Stimulated activated CD4-positive, alpha-beta T cell treated with anti-CD3 and anti-CD28 coated beads, TNF-alpha, amount 100 ng/mL, for 1 hour (primary cell): ENCODE results near the gene RBM11.
A peak's percentile ranks its signal among the peaks of the same experiment; 100 is the strongest.
"Not testable (repeated sequence)": the region's sequence is repeated elsewhere in the genome, so short reads cannot be mapped to it uniquely, and the experiment has no call there.

ENCODE experiments used
- DNase-seq, 3 donors: peaks; one replicate each; pipeline ENCODE4 v3.0.0-alpha.2; 2020; ENCODE audit warnings: low read depth in 3 of 3, low spot score in 1 of 3

The RBM11 gene, protein sequence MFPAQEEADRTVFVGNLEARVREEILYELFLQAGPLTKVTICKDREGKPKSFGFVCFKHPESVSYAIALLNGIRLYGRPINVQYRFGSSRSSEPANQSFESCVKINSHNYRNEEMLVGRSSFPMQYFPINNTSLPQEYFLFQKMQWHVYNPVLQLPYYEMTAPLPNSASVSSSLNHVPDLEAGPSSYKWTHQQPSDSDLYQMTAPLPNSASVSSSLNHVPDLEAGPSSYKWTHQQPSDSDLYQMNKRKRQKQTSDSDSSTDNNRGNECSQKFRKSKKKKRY

DNA sequence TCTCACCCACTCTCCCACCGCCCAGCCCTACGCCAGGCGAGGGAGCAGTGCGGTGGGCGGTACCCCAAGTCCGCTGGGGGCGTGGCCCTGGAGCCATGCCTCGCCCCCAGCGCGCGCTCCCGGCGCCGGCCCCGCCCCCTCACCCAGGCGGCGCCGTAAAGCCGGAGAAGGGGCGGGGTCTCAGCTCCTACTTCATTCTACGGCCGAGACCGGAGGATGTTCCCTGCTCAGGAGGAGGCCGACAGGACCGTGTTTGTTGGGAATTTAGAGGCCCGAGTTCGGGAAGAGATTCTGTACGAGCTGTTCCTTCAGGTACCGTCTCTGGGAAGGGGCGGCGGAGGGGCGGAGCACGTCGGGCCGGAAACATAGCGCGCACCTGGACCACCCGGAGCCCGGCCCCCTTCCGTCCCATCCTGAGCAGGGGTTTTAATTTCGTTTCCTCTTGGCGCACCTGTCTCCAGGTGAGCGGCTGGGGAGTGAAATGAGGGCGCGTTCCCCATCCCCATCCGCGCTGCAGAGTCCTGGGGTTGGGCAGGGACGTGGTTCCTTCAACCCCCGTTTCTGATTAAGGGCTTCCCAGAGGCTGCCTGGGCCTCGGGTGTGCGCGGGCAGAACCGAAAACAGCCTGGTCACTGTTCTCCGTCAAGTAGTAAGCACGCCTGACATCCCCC, at the start of gene RBM11:
Gene RBM11 (plus strand): TSS at position 187 of the 671 bp plus-strand sequence. CDS start 30 bp downstream, at position 217.
- DNase-seq: peak; percentile 12 to 73 (median 59)

DNA sequence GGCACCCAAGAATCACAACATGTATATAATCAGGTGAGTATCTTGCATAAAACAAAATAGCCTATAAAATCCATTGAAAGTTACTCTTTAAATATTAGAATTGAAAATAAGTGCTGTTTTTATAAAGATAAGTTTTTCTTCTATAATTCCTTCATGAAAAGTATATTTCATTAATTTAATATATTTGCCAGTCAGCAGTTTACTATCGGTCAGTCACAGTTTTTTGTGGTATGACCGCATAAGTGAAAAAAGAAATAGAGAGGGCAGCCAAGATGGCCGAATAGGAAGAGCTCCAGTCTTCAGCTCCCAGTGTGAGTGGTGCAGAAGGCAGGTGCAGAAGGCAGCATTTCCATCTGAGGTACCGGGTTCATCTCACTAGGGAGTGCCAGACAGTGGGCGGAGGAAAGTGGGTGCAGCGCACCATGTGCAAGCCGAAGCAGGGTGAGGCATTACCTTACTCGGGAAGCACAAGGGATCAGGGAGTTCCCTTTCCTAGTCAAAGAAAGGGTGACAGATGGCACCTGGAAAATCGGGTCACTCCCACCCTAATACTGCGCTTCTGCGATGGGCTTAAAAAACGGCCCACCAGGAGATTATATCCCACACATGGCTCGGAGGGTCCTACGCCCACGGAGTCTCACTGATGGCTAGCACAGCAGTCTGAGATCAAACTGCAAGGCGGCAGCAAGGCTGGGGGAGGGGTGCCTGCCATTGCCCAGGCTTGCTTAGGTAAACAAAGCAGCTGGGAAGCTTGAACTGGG, 49.3 kb upstream of the RBM11 start:
- DNase-seq: not testable (repeated sequence)

DNA sequence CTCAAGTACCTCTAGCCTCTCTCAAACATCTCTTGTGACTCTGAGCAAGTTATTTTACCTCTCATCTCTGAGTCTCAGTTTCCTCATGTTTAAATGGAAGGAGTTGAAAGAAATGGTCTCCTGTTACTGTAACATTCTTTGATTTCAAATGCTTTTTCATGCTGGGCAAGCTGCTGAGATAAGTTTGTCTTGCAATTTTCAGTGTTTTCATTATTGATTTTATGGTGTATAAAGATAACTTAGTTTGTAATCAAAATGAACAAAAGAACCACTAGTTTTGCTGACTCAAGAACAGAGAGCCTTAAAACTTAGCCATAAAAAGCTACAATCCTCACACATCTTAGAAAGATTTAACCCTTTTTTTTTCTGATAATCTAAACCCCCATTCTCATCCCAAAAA, 9.7 kb upstream of the RBM11 start:
- no peak for DNase-seq

DNA sequence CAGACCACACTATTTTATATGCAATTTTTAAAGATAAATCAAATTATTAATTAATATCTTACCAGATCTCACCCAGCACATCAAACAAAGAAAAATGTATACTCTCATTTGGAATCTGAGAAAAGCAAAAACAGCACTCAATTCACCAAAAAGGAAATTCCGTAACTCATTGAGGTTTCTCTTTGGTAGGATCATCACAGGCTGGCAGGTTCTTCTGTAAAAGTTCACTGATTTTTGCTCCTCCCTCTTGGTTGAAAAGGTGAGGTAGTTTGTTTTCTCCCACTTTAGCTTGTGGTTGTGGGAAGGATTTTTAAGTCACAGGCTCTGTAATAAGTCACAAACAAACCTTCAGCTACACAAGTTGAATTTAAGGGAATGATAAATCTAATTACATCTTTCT, 5.2 kb upstream of the RBM11 start, which contains the start of gene LIPI:
Gene LIPI (minus strand): TSS at position 218 of the 400 bp plus-strand sequence. CDS start 110 bp downstream, at position 108.
- no peak for DNase-seq

DNA sequence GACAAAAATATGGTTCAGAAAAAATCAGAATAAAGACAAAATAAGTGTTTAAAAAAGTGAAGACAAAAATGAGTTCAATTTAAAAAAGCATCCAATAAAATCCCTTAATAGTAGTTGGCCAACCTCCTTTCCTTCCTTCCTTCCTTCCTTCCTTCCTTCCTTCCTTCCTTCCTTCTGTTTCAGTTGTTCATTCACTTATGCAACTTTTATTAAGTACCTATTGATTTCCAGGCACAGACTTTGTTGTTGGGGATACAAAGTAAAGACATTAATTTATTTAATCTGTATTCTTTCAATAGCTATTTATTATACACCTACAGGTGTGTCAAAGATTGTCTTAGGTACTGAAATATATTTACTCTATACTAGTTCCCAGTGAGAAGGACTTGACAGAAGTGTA, 2.8 kb upstream of the RBM11 start:
- no peak for DNase-seq

DNA sequence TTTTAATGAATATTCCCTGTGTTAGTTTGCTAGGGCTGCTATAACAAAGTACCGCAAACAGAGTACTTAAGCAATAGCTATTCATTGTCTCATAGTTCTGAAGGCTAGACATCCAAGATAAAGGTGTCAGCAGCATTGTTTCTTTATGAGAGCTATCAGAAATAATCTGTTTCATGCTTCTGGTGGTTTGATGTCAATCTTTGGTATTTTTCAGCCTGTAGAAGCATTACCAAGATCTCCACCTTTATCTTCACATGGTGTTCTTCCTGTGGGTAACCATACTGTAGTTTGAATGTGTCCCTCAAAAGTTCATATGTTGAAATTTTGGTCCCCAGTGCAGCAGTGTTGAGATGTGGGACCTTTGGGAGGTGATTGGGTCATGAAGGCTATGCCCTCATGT, 7.4 kb downstream of the RBM11 start:
- no peak for DNase-seq

DNA sequence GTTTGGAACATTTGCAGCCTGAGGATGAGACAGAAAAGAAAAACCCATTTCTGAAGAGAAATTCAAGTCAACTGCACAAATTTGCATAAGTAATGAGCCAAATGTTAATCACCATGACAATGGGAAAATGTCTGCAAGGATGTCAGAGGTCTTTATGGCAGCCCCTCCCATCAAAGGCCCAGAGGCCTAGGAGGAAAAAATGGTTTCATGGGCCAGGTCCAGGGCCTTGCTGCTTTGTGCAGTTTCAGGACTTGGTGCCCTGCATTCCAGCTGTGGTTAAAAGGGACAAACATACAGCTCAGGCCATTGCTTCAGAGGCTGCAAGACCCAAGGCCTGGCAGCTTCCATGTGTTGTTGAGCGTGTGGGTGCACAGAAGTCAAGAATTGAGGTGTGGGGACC, 13.4 kb downstream of the RBM11 start:
- DNase-seq: no peak

DNA sequence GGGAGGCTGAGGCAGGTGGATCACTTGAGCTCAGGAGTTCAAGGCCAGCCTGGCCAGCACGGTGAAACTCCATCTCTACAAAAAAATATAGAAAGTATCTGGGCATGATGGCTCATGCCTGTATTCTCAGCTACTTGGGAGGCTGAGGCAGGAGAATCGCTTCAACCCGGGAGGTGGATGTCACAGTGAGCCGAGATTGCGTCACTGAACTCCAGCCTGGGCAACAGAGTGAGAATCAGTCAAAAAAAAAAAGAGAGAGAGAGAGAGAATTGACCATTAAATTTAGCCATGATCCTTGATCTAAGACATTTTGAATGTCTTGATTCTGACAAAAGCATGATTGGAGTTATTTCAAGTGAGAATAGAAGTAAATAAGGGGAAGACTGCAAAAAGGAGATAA, 19.1 kb downstream of the RBM11 start:
- DNase-seq: no peak

DNA sequence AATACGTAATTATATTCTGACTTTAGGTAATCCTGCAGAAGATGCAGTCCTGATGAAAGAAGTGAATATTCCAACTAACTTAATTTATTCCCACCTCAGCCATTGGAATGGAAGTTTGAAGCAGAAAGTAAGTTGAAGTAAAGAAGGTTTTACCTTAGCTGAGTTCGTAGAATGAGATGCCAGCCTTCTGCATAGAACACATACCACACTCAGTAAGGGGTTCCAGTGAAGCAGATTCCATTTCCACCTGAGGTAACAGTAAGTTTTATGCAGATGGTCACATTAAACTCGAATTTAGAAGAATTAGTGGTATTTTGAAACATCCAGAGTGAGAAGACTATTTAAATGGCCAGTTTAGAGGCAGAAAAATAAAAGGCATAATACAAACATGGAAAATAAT, 20.2 kb downstream of the RBM11 start:
- DNase-seq: no peak

DNA sequence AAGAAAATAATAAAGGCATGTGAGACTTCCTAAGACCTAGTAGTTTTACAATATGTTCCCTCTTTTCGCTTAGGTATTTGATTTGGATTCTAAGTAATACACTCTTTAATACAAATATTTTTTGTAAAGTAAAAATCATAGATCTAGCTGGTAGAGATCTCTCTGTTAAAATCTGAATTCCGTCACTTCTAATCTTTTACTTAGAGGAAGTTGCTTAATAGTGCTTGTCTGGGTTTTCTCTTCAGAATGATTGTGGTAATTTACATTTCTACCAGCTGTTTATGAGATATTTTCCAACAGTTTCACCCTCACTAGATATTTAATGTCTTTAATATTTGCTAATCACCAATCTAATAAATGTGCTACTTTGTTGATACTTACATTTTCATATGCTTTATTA, 23.3 kb downstream of the RBM11 start:
- DNase-seq: no peak

DNA sequence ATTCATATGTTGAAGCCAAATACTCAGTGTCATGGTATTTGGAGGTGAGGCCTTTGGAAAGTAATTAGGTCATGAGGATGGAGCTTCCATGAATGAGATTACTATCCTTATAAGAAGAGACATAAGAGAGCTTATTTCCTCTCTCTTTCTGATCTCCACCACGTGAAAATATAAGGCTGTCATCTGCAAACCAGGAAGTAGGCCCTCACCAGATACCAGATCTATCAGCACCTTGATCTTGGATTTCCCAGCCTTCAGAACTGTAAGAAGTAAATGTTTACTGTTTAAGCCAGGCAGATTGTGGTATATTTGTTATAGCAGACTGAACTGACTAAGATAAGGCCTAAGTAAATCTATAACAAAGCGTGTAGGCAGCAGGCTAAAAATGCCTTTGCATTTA, 25.3 kb downstream of the RBM11 start:
- no peak for DNase-seq

DNA sequence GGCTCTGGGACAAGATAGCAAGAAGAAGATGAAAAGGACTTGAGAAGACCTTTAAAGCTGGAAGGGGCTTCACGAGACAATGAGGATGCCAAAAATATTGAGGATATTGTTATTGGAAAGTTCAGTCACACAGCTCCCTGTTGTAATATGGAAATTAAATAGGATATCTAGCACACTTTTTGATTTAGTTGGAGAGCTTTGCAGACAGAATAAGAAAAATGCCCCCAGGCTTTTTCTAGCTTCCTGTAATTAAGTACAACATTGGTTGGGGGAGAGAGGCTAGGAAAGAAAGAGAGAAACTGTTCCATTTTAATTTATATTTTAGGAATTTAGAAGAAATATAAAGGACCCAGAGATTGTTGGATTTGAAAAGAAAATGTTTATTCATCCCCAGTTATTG, 27.5 kb downstream of the RBM11 start:
- no peak for DNase-seq

DNA sequence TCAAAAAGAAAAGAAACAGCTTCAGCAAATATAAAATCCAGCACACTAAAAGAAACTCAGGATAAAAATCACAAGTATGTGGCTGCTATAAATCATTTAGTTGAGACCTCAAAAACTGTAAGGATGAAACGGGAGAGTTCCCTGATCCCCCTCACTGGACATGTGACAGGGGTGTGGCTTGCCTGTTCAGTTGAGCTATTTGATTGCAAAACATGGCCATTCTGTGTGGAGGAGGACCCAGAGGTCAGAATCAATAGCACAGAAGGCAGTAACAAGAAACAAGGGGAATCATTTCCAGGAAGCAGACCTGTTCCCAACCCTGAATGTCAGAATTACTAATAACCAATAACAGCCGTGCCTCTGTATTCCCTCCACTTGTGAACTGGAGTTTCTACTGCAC, 27.9 kb downstream of the RBM11 start:
- no peak for DNase-seq

DNA sequence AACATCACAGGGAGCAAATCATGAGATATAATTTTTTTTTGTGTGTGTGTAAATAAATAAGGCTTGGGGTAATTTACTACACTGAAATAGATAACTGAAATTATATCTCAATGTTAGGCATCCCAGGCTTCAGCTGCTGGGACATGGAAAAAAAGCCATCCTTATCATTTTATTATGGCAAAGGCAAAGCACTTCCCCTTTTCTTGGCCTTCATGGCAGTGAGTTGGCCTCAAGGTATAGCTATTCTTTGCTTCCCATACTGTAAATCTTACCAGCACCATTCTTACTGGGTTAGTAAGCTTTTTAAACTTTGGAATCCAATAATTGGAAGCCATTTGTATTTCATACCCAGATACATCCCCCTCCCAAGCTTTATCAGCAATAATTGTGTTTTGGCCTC, 29.0 kb downstream of the RBM11 start:
- DNase-seq: no peak

DNA sequence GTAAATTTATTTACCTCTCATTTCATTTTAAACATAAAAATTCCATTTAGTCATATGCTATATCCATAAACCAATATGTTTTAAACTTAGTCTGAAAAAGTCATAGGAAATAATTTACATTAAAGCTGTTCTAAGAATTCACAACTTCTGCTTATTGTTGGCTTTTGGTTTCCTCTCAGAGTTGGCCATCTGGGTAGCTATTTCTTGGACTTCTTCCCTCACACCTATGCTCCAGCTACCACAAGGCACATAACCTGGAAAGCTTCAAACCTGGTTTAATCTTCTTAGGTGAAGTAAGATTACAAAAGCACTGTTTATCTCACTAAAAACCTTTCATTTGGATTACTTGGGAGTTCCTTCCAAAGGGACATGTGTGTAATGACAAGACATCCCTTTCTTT, 29.8 kb downstream of the RBM11 start:
- no peak for DNase-seq

DNA sequence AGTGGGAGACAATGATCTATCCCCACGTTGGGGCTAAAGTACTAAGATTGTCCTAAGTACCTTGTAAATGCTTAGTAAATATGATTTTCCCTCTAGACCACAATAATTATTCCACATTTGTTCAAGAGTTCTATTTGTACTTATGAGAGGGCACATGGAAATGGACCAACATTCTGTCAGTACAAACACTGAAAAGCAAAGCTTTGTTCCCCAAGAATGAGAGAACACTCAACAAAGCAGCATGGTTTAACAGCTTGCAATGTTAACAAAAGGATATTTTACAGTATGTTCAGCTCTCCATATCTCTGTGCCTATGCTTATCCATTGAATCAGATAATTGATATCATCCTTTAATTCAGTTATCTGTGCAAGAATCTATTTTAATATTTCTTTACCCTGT, 35.4 kb downstream of the RBM11 start:
- no peak for DNase-seq

DNA sequence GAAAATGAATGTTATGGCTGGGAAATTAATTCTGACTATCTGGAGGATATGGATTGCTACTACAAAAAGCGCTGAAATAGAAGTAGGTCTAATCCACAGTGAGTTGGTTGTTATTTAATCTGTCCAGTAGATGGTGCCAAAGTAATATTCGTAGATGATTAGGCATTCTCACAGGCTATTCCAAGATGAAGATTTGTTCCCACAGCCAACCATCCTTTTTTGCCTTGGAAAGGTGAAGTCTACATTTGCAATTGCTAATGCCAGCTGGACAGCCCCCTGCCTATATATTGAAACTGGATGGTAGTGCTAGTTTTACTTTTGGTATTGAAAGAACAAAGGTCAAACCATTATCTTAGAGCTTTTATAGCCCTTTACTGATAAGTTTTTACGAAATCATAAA, 43.8 kb downstream of the RBM11 start:
- no peak for DNase-seq

DNA sequence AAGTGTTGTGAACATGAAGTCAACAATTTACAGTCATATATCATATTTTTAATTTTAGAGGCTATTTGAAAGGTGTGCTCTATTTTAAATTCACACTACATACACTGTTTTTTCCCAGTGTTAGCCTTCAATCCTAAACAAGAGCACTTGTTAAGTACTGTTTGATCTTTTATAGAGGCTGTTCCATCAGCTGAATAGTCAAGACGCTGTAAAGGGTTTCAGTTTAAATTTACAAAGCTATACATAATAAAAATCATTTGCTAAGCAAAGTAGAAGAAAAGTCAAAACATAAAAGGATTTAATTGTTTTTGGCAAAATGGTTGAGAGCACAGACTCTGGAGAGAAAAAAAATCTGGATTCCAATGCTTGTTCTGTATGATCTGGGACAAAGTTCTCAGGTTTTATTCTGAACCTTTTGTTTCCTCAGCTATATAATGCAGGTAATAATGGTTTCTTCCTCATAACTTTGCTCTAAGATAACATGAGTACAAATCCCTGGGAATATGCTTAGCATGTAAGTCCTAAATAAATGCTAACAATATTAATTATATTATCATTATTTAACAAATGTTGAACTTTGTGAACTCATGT, 44.3 kb downstream of the RBM11 start:
- DNase-seq: no peak

DNA sequence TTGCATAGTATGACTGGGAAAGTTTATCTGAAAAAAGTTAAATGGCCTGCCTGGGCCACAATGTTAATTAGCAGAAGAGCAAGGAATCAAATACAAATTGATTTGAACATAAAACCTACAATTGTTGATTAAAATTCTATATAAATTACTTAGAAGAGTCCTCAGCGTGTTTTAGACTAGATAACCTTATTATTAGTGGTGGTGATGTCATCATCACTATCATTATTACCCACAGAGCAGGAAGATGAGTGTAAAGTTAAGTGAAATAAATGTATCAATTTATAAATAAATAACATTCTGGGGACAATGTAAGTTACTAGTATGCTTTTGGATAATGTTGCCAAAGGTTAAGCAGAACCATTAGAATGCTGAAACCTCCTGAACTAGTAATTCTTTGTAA, 46.1 kb downstream of the RBM11 start:
- DNase-seq: no peak

DNA sequence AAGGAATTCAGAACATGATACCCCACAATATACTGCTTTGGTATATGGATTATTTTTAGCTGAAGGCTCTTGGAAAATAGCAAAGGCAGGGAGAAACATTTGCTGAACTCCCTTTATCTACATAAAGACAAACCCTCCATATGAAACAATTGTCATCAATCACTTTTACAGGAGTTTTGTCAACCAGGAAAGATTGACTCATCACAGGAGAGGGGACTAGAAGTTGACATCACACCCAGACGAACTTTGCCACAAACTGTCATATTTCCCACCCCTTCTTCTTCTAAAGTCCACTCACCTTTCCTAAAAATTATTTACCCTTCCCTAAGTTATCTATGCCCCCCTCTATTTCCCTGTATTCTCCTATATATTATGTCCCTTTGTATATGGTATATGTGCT, 47.9 kb downstream of the RBM11 start:
- no peak for DNase-seq

DNA sequence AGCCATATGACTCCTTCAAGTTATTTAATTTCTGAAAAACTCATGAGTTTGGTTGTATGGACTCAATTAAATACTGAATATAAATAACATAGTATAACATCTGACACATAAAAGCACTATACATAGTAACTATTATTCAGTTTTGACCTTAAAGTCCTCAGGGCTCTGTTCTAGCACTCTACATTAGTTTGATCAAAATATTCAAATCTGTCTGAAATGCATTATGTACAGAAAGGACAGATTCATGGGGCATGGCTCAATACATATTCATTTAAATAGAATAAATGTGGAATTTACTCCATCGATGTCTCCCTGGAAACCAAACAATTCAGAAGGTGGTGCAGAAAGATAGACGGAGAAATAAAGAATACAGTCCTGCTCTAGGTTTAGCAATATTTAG, 49.1 kb downstream of the RBM11 start:
- DNase-seq: no peak

DNA sequence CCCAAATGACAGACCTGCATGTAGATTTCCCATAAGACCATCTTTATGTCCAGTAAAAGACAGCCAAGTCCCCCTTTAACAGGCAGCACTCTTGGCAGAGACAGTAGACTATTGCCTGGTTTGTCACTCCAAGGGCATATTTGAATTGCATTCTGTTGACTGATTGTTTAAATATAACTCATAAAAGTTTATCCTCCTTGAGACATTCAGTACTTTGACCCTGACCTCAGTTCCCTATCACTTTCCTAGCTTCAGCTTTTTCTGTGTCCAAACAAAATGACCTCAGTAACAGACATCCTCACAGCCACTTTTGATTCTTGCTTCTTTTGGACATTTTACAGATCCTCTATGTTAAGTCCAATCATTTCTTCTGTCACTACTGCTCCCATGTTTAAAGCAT, 51.1 kb downstream of the RBM11 start:
- DNase-seq: no peak
